Fibroblast of villous mesenchyme (primary cell): ENCODE results near the gene NPHP3. TPM values are rescaled to one million over a fixed set of nuclear protein-coding genes. Genes with fewer than 3 reads are reported as not detected.

Experiments used
- DNase-seq: peaks from one replicate; pipeline ENCODE4 v3.0.0-alpha.2; 2010; ENCODE audit warnings: low read depth
- H3K4me3 ChIP-seq: 2 replicates; pipeline ENCODE4 v1.5.1; 2011; ENCODE audit warnings: low read depth, mild to moderate bottlenecking, low read length
- total RNA-seq: library from RNA; depleted of rRNA; stranded (reverse); fragments of >200 nt; gene quantifications from 2 replicates; pipeline ENCODE4 v1.2.3, GENCODE V29; 2012
- TF ChIP-seq, protein P1 (sequence below): IDR thresholded peaks from 2 replicates; pipeline ENCODE4 v1.5.1; 2012; ENCODE audit warnings: low read depth, mild to moderate bottlenecking, low read length; ENCODE audit not compliant: insufficient read depth

The NPHP3 gene
- total RNA-seq, 1 donor = 36.3 TPM

- H3K4me3 ChIP-seq = no peak overlapping the region
- TF ChIP-seq, protein P1, sequence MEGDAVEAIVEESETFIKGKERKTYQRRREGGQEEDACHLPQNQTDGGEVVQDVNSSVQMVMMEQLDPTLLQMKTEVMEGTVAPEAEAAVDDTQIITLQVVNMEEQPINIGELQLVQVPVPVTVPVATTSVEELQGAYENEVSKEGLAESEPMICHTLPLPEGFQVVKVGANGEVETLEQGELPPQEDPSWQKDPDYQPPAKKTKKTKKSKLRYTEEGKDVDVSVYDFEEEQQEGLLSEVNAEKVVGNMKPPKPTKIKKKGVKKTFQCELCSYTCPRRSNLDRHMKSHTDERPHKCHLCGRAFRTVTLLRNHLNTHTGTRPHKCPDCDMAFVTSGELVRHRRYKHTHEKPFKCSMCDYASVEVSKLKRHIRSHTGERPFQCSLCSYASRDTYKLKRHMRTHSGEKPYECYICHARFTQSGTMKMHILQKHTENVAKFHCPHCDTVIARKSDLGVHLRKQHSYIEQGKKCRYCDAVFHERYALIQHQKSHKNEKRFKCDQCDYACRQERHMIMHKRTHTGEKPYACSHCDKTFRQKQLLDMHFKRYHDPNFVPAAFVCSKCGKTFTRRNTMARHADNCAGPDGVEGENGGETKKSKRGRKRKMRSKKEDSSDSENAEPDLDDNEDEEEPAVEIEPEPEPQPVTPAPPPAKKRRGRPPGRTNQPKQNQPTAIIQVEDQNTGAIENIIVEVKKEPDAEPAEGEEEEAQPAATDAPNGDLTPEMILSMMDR = no peak
- no peak for DNase-seq
Measured at GRCh38 chr3:132635052-132635451, 87.2 kb downstream of the NPHP3 start.

Other genes with a start within 250 kb of the NPHP3 start
- 2.9 and 9.5 TPM in 2 replicates for gene ACKR4, start 125.1 kb downstream of the NPHP3 start, total RNA-seq
- 29.6 and 45.3 TPM in 2 replicates for gene ACAD11, start 62.6 kb downstream of the NPHP3 start, total RNA-seq
- 48.8 and 51.2 TPM in 2 replicates for gene UBA5, start 62.1 kb downstream of the NPHP3 start, total RNA-seq